Naive thymus-derived CD8-positive, alpha-beta T cell (primary cell): Measurements from ENCODE around the gene GSTT4. TPM values are rescaled to one million over a fixed set of nuclear protein-coding genes. Genes with fewer than 3 reads are reported as not detected.
"Not testable (repeated sequence)": the region's sequence is repeated elsewhere in the genome, so short reads cannot be mapped to it uniquely, and the experiment has no call there.

Experiments
- ATAC-seq, 2 donors: fragments of 150-1000 bp; cut with Tn5 transposase in 1 of 2; sonication (Bioruptor Pico), chemical (Tn5 transposase) in 1 of 2; 1 replicate in 1 of 2; 2 replicates in 1 of 2; pipeline ENCODE4 v1.10.0; 2021; ENCODE audit warnings: mild to moderate bottlenecking in 2 of 2, moderate library complexity in 2 of 2
- POLR2A ChIA-PET: fragments of 350-600 bp; sonication (Branson Sonifier 250); formaldehyde crosslinking; loops from one replicate; lab custom pipeline; 2021; ENCODE audit warnings: antibody characterized with exemption; lab: Charles Lee
- DNase-seq, 10 donors: peaks; one replicate each; pipeline versions ENCODE4 v3.0.0 to v3.0.0-alpha.2; 2020 to 2022
- H3K27ac Mint-ChIP-seq, 10 donors: one replicate each; pipeline ENCODE4 v1.8.0; 2020 to 2022; ENCODE audit warnings: mild to moderate bottlenecking in 10 of 10, mixed read lengths in 10 of 10, moderate library complexity in 4 of 10, inconsistent platforms in 1 of 10
- H3K27me3 Mint-ChIP-seq, 5 donors: one replicate each; pipeline ENCODE4 v1.8.0; 2021 to 2022; ENCODE audit warnings: mixed read lengths in 5 of 5
- H3K36me3 Mint-ChIP-seq, 3 donors: one replicate each; pipeline ENCODE4 v1.8.0; 2020 to 2022; ENCODE audit warnings: mixed read lengths in 3 of 3, mild to moderate bottlenecking in 2 of 3, inconsistent platforms in 1 of 3
- H3K4me1 Mint-ChIP-seq, 4 donors: one replicate each; pipeline ENCODE4 v1.8.0; 2021 to 2022; ENCODE audit warnings: mixed read lengths in 4 of 4
- H3K4me3 Mint-ChIP-seq, 10 donors: one replicate each; pipeline ENCODE4 v1.8.0; 2020 to 2022; ENCODE audit warnings: mild to moderate bottlenecking in 10 of 10, mixed read lengths in 10 of 10, moderate library complexity in 6 of 10, inconsistent platforms in 1 of 10
- H3K9me3 Mint-ChIP-seq, 9 donors: one replicate each; pipeline ENCODE4 v1.8.0; 2020 to 2022; ENCODE audit warnings: mixed read lengths in 9 of 9, mild to moderate bottlenecking in 3 of 9, inconsistent platforms in 1 of 9, moderate library complexity in 1 of 9
- polyA plus RNA-seq, 3 donors: library from polyadenylated mRNA; unstranded; fragments of 300-500 nt; fragmentation: Illumina TruSeq; gene quantifications; one replicate each; pipeline ENCODE4 v1.2.3, GENCODE V29; 2021
- total RNA-seq, 8 experiments: library from RNA in 2 of 8; stranded (reverse) in 2 of 8; gene quantifications; one replicate each; pipeline ENCODE4 v1.2.3 and lab custom pipeline; 2021 to 2026

The GSTT4 gene
- total and polyA plus RNA-seq, 5 experiments from 2014 or later = not detected

- ATAC-seq (peak; percentile 89 to 98), DNase-seq (peak; percentile 55 to 86 (median 73))
- H3K4me3 Mint-ChIP-seq, H3K27me3 Mint-ChIP-seq, H3K36me3 Mint-ChIP-seq, POLR2A ChIA-PET, H3K9me3 Mint-ChIP-seq, H3K4me1 Mint-ChIP-seq: not testable (repeated sequence)
- peak overlapping the region in 3 of 10 donors; percentile 41 to 88 (median 77) for H3K27ac Mint-ChIP-seq
These were observed 48.9 kb downstream of the GSTT4 start for GRCh38 chr22:23956301-23956900.

- POLR2A ChIA-PET, H3K27ac Mint-ChIP-seq, H3K36me3 Mint-ChIP-seq: not testable (repeated sequence)
These were observed 49.4 kb downstream of the GSTT4 start for GRCh38 chr22:23955886-23956285.

GRCh38 chr22:23954991-23955305, 50.3 kb downstream of the GSTT4 start:
- DNase-seq, H3K27me3 Mint-ChIP-seq: not testable (repeated sequence)

More at GRCh38 chr22:23955886-23956285, 49.4 kb downstream of the GSTT4 start:
- not testable (repeated sequence) for H3K4me1 Mint-ChIP-seq, H3K27me3 Mint-ChIP-seq, ATAC-seq, H3K4me3 Mint-ChIP-seq, H3K9me3 Mint-ChIP-seq, DNase-seq

GRCh38 chr22:23954193-23954990, 50.9 kb downstream of the GSTT4 start:
- peak overlapping the region in 2 of 10 donors; percentile 2 to 11 for H3K27ac Mint-ChIP-seq
- DNase-seq, H3K4me3 Mint-ChIP-seq, H3K4me1 Mint-ChIP-seq, H3K36me3 Mint-ChIP-seq, ATAC-seq, H3K27me3 Mint-ChIP-seq, POLR2A ChIA-PET, H3K9me3 Mint-ChIP-seq: not testable (repeated sequence)

More at GRCh38 chr22:23954991-23955305, 50.3 kb downstream of the GSTT4 start:
- ATAC-seq, POLR2A ChIA-PET, H3K4me1 Mint-ChIP-seq, H3K9me3 Mint-ChIP-seq, H3K36me3 Mint-ChIP-seq, H3K4me3 Mint-ChIP-seq: not testable (repeated sequence)
- peak overlapping the region in 1 of 10 donors; percentile 11 for H3K27ac Mint-ChIP-seq

- not testable (repeated sequence) for H3K9me3 Mint-ChIP-seq
These were observed 51.8 kb downstream of the GSTT4 start for GRCh38 chr22:23953485-23953884.

GRCh38 chr22:23952794-23953405, 52.4 kb downstream of the GSTT4 start:
- ATAC-seq, H3K36me3 Mint-ChIP-seq, H3K4me1 Mint-ChIP-seq, H3K4me3 Mint-ChIP-seq, H3K27me3 Mint-ChIP-seq, H3K9me3 Mint-ChIP-seq, POLR2A ChIA-PET: not testable (repeated sequence)
- peak overlapping the region in 1 of 10 donors; percentile 13 for H3K27ac Mint-ChIP-seq
- DNase-seq = peak in 1 of 10 donors; percentile 45

More at GRCh38 chr22:23953485-23953884, 51.8 kb downstream of the GSTT4 start:
- peak overlapping the region in 1 of 10 donors; percentile 65 for H3K27ac Mint-ChIP-seq
- H3K4me1 Mint-ChIP-seq, POLR2A ChIA-PET, DNase-seq, H3K4me3 Mint-ChIP-seq, H3K27me3 Mint-ChIP-seq, ATAC-seq, H3K36me3 Mint-ChIP-seq: not testable (repeated sequence)

GRCh38 chr22:23951383-23951782, 53.9 kb downstream of the GSTT4 start:
- DNase-seq, H3K4me1 Mint-ChIP-seq, H3K36me3 Mint-ChIP-seq, H3K4me3 Mint-ChIP-seq, H3K27ac Mint-ChIP-seq, POLR2A ChIA-PET, H3K9me3 Mint-ChIP-seq, ATAC-seq, H3K27me3 Mint-ChIP-seq: not testable (repeated sequence)

- H3K9me3 Mint-ChIP-seq, H3K27me3 Mint-ChIP-seq, H3K4me3 Mint-ChIP-seq, DNase-seq, H3K27ac Mint-ChIP-seq, POLR2A ChIA-PET, ATAC-seq, H3K4me1 Mint-ChIP-seq, H3K36me3 Mint-ChIP-seq: not testable (repeated sequence)
These were observed 55.5 kb downstream of the GSTT4 start for GRCh38 chr22:23949764-23950163.

Other genes with a start within 250 kb of the GSTT4 start
- gene C22orf15, start 242.5 kb downstream of the GSTT4 start, total RNA-seq = 1 to 10 TPM; 4.1 to 5.4 TPM
- 1 to 10 TPM in 1 of 3 donors, under 1 TPM in 2; 0.42 to 1.7 (median 0.81) TPM for gene C22orf15, start 242.5 kb downstream of the GSTT4 start, polyA plus RNA-seq
- gene CHCHD10, start 237.5 kb downstream of the GSTT4 start, total RNA-seq = 10 to 100 TPM; 44.3 to 47.4 TPM
- 10 to 100 TPM; 26.1 to 37.6 (median 36.0) TPM for gene CHCHD10, start 237.5 kb downstream of the GSTT4 start, polyA plus RNA-seq
- 1 to 10 TPM; 3.8 TPM for gene MMP11, start 232.6 kb downstream of the GSTT4 start, total RNA-seq
- 1 to 10 TPM; 2.1 to 6.5 (median 2.8) TPM for gene MMP11, start 232.6 kb downstream of the GSTT4 start, polyA plus RNA-seq
- gene SMARCB1, start 218.5 kb downstream of the GSTT4 start, total RNA-seq = 10 to 100 TPM; 52.9 to 55.5 TPM
- 10 to 100 TPM; 33.3 to 45.0 (median 35.0) TPM for gene SMARCB1, start 218.5 kb downstream of the GSTT4 start, polyA plus RNA-seq
- 1 to 10 TPM; 1.7 to 2.0 TPM for gene DERL3, start 166.4 kb downstream of the GSTT4 start, total RNA-seq
- gene DERL3, start 166.4 kb downstream of the GSTT4 start, polyA plus RNA-seq = not detected
- 10 to 100 TPM; 22.7 to 23.6 TPM for gene SLC2A11, start 147.6 kb downstream of the GSTT4 start, total RNA-seq
- 1 to 10 TPM; 3.6 to 8.5 (median 6.3) TPM for gene SLC2A11, start 147.6 kb downstream of the GSTT4 start, polyA plus RNA-seq
- 100 to 1,000 TPM; 206 to 208 TPM for gene MIF, start 111.1 kb downstream of the GSTT4 start, total RNA-seq
- gene MIF, start 111.1 kb downstream of the GSTT4 start, polyA plus RNA-seq = 1,000 to 10,000 TPM; 1,088 to 1,264 (median 1,247) TPM
- not detected for gene GSTT2B, start 44.3 kb downstream of the GSTT4 start, total RNA-seq
- gene GSTT2B, start 44.3 kb downstream of the GSTT4 start, polyA plus RNA-seq = not detected
- not detected for gene DDTL, start 38.6 kb downstream of the GSTT4 start, total RNA-seq
- gene DDTL, start 38.6 kb downstream of the GSTT4 start, polyA plus RNA-seq = 1 to 10 TPM in 2 of 3 donors, under 1 TPM in 1; 0.58 to 1.6 (median 1.3) TPM
- gene DDT, start 31.0 kb downstream of the GSTT4 start, total RNA-seq = 100 to 1,000 TPM in 1 of 2 experiments, 10 to 100 TPM in 1; 92.7 to 108 TPM
- gene DDT, start 31.0 kb downstream of the GSTT4 start, polyA plus RNA-seq = 100 to 1,000 TPM; 111 to 152 (median 133) TPM
- not detected for gene GSTT2, start 25.3 kb downstream of the GSTT4 start, total RNA-seq
- gene GSTT2, start 25.3 kb downstream of the GSTT4 start, polyA plus RNA-seq = not detected
- 100 to 1,000 TPM; 162 to 164 TPM for gene CABIN1, start 5.9 kb upstream of the GSTT4 start, total RNA-seq
- gene CABIN1, start 5.9 kb upstream of the GSTT4 start, polyA plus RNA-seq = 10 to 100 TPM in 2 of 3 donors, 1 to 10 TPM in 1; 7.1 to 19.1 (median 12.5) TPM
- 1 to 10 TPM; 1.7 to 1.9 TPM for gene SUSD2, start 176.0 kb upstream of the GSTT4 start, total RNA-seq
- under 1 TPM in 2 of 3 donors, not detected in 1; 0.07 TPM for gene SUSD2, start 176.0 kb upstream of the GSTT4 start, polyA plus RNA-seq
- under 1 TPM in 1 of 2 experiments, not detected in 1; 0.08 TPM for gene GGT5, start 239.6 kb upstream of the GSTT4 start, total RNA-seq
- not detected for gene GGT5, start 239.6 kb upstream of the GSTT4 start, polyA plus RNA-seq